HCT116 (cell line): ENCODE results near the gene JAG1. TPM values are rescaled to one million over a fixed set of nuclear protein-coding genes. Genes with fewer than 3 reads are reported as not detected.

Source experiments
- ATAC-seq: fragments of 200-7000 bp; cut with Tn5 transposase; 2 replicates; pipeline ENCODE4 v1.9.1; 2020; ENCODE audit warnings: mild to moderate bottlenecking, moderate library complexity
- BruUV-seq: library from RNA; stranded (reverse); fragments of 400-500 nt; replicated peaks from 2 replicates; lab custom pipeline; 2021; lab: Mats Ljungman, UMichigan
- CTCF ChIA-PET: fragments of 300-600 bp; sonication (Branson Sonifier 250); formaldehyde crosslinking; loops from one replicate; lab custom pipeline; 2021; ENCODE audit warnings: antibody characterized with exemption; lab: Charles Lee
- POLR2A ChIA-PET: fragments of 300-600, 350-600 bp; sonication (Branson Sonifier 250); formaldehyde crosslinking; loops from one replicate; lab custom pipeline; 2021; ENCODE audit warnings: antibody characterized with exemption; lab: Charles Lee
- RAD21 ChIA-PET, 2 experiments: fragments of 300-600 bp; sonication (Branson Sonifier 250); formaldehyde crosslinking; loops; one replicate each; lab custom pipeline; 2023; ENCODE audit warnings: low total read pairs in 2 of 2; ENCODE audit not compliant: uncharacterized antibody in 2 of 2, unreplicated experiment in 2 of 2, low non-redundant PET in 1 of 2; lab: Charles Lee
- DNase-seq: peaks from one replicate; pipeline ENCODE4 v3.0.0-alpha.2; 2010; ENCODE audit warnings: low read depth, low spot score
- H2AFZ ChIP-seq: fragments of 200-600 bp; shearing (Covaris generic), sonication (generic); 2 replicates; pipeline ENCODE4 v1.6.1; 2017; ENCODE audit warnings: low read depth, mixed run types, mixed read lengths, antibody characterized with exemption, low read length; ENCODE audit not compliant: poor library complexity, severe bottlenecking
- H3K27ac ChIP-seq: 2 replicates; pipeline ENCODE4 v1.5.1; 2012; ENCODE audit warnings: low read depth, low read length
- H3K27me3 ChIP-seq: fragments of 200-600 bp; sonication (generic); 2 replicates; pipeline ENCODE4 v1.6.1; 2016; ENCODE audit warnings: mixed run types, low read length, mixed read lengths; ENCODE audit not compliant: insufficient read depth
- H3K36me3 ChIP-seq, 2 experiments: fragments of 200-500 bp in 1 of 2; fragments of 200-600 bp in 1 of 2; sonication (Bioruptor generic) in 1 of 2; sonication (generic) in 1 of 2; 2 replicates each; pipeline versions ENCODE4 v1.5.1 to v1.6.1; 2014 to 2016; ENCODE audit warnings: low read length in 2 of 2, inconsistent platforms in 1 of 2, mixed read lengths in 1 of 2, mixed run types in 1 of 2; ENCODE audit not compliant: insufficient read depth in 2 of 2, control insufficient read depth in 1 of 2
- H3K4me1 ChIP-seq, 2 experiments: fragments of 200-600 bp in 1 of 2; sonication (generic) in 1 of 2; 2 replicates each; pipeline versions ENCODE4 v1.5.1 to v1.6.1; 2012 to 2017; ENCODE audit warnings: low read length in 2 of 2, inconsistent platforms in 1 of 2, mild to moderate bottlenecking in 1 of 2, mixed read lengths in 1 of 2, mixed run types in 1 of 2, moderate library complexity in 1 of 2; ENCODE audit not compliant: insufficient read depth in 2 of 2, control insufficient read depth in 1 of 2
- H3K4me2 ChIP-seq: fragments of 200-600 bp; sonication (generic); 2 replicates; pipeline ENCODE4 v1.6.1; 2017; ENCODE audit warnings: mixed run types, low read length, mixed read lengths
- H3K4me3 ChIP-seq, 2 experiments: fragments of 200-600 bp in 1 of 2; sonication (generic) in 1 of 2; replicated peaks in 1 of 2; 2 replicates each; pipeline ENCODE4 v1.5.1; 2011 to 2016; ENCODE audit warnings: low read length in 2 of 2, control low read depth in 1 of 2, low read depth in 1 of 2, mild to moderate bottlenecking in 1 of 2, mixed read lengths in 1 of 2, mixed run types in 1 of 2
- H3K79me2 ChIP-seq: fragments of 200-600 bp; sonication (generic); 2 replicates; pipeline ENCODE4 v1.6.1; 2017; ENCODE audit warnings: mild to moderate bottlenecking, mixed run types, low read length, moderate library complexity, mixed read lengths; ENCODE audit not compliant: insufficient read depth
- H3K9ac ChIP-seq: fragments of 200-600 bp; sonication (generic); 2 replicates; pipeline ENCODE4 v1.6.1; 2016; ENCODE audit warnings: low read length, mixed read lengths
- H3K9me2 ChIP-seq: fragments of 200-600 bp; sonication (generic), shearing (Covaris generic); 2 replicates; pipeline ENCODE4 v1.6.1; 2017; ENCODE audit warnings: mixed run types, mild to moderate bottlenecking, moderate library complexity; ENCODE audit not compliant: insufficient read depth
- H3K9me3 ChIP-seq, 2 experiments: fragments of 200-500 bp in 1 of 2; fragments of 200-600 bp in 1 of 2; sonication (Bioruptor generic) in 1 of 2; sonication (generic) in 1 of 2; 2 replicates each; pipeline ENCODE4 v1.6.1; 2014 to 2017; ENCODE audit warnings: low read length in 2 of 2, mixed read lengths in 2 of 2, inconsistent platforms in 1 of 2, low read depth in 1 of 2, mild to moderate bottlenecking in 1 of 2, mixed run types in 1 of 2, moderate library complexity in 1 of 2; ENCODE audit not compliant: control insufficient read depth in 1 of 2, insufficient read depth in 1 of 2
- H4K20me1 ChIP-seq: fragments of 200-600 bp; sonication (generic), shearing (Covaris generic); 2 replicates; pipeline ENCODE4 v1.6.1; 2017; ENCODE audit warnings: mixed run types, mild to moderate bottlenecking, moderate library complexity; ENCODE audit not compliant: insufficient read depth
- CBX3 ChIP-seq: IDR thresholded peaks from 2 replicates; pipeline ENCODE4 v1.6.1; 2012; ENCODE audit warnings: low read depth
- CEBPB ChIP-seq: IDR thresholded peaks from 2 replicates; pipeline ENCODE4 v1.6.1; 2012; ENCODE audit warnings: low read depth
- CTCF ChIP-seq, 3 experiments: fragments of 200-600 bp in 1 of 3; sonication (generic) in 1 of 3; IDR thresholded peaks in 2 of 3; conservative IDR thresholded peaks in 1 of 3; 2 replicates each; pipeline ENCODE4 v1.5.1; 2012 to 2017; ENCODE audit warnings: low read depth in 2 of 3, low read length in 2 of 3, antibody characterized with exemption in 1 of 3, borderline replicate concordance in 1 of 3, control low read depth in 1 of 3, mild to moderate bottlenecking in 1 of 3, mixed read lengths in 1 of 3, mixed run types in 1 of 3, moderate library complexity in 1 of 3; ENCODE audit not compliant: insufficient read depth in 1 of 3
- EGR1 ChIP-seq: IDR thresholded peaks from 2 replicates; pipeline ENCODE4 v1.6.1; 2012; ENCODE audit warnings: low read depth
- ELF1 ChIP-seq: IDR thresholded peaks from 2 replicates; pipeline ENCODE4 v1.6.1; 2012; ENCODE audit warnings: low read depth, borderline replicate concordance
- EZH2 ChIP-seq: fragments of 200-600 bp; sonication (generic); IDR thresholded peaks from 2 replicates; pipeline ENCODE4 v1.6.1; 2017; ENCODE audit warnings: antibody characterized with exemption, mixed run types
- EZH2phosphoT487 ChIP-seq: fragments of 200-600 bp; IDR thresholded peaks from 2 replicates; pipeline ENCODE4 v1.6.1; 2018; ENCODE audit warnings: antibody characterized with exemption, borderline replicate concordance
- MAX ChIP-seq: IDR thresholded peaks from 2 replicates; pipeline ENCODE4 v1.6.1; 2012
- REST ChIP-seq: IDR thresholded peaks from 2 replicates; pipeline ENCODE4 v1.6.1; 2012; ENCODE audit warnings: low read depth
- YY1 ChIP-seq: IDR thresholded peaks from 2 replicates; pipeline ENCODE4 v1.6.1; 2011; ENCODE audit warnings: low read length, low read depth, moderate library complexity, mild to moderate bottlenecking; ENCODE audit not compliant: insufficient replicate concordance; ENCODE audit errors: extremely low read depth
- ZBTB33 ChIP-seq: IDR thresholded peaks from 2 replicates; pipeline ENCODE4 v1.6.1; 2011; ENCODE audit warnings: mild to moderate bottlenecking, low read length, moderate library complexity; ENCODE audit not compliant: insufficient replicate concordance; ENCODE audit errors: extremely low read depth
- intact Hi-C: fragments of 100-400 bp; cut with micrococcal nuclease; formaldehyde crosslinking; loops from 2 replicates; pipeline ENCODE4 v1.10.0; 2022
- total RNA-seq: library from RNA; stranded (reverse); gene quantifications from one replicate; pipeline ENCODE4 v1.2.1, GENCODE V29; 2021; ENCODE audit not compliant: unreplicated experiment

JAG1 gene
- total RNA-seq, 1 experiment from 2014 or later = 31.9 TPM

- ChIA-PET CTCF (interaction anchor here (1.1 kb wide), 1 partner anchor 507 kb away, joined by 3 read pairs; no protein-coding TSS in a partner anchor), RAD21 (no interaction called here), POLR2A (no interaction called here)
- Histone ChIP-seq H4K20me1 (no peaks in the 10 kb centered on the region), H3K9me3 (no peaks in the 10 kb centered on the region), H3K4me1 (peaks cover 0 to under 1% of the 10 kb centered on the region in 2 experiments; a peak in 2 of 4 replicates), H3K79me2 (no peaks in the 10 kb centered on the region), H3K27ac (no peak overlapping the region), H3K9ac (no peak overlapping the region), H3K4me2 (no peak overlapping the region), H3K27me3 (no peaks in the 10 kb centered on the region), H3K36me3 (no peaks in the 10 kb centered on the region), H2AFZ (no peak overlapping the region), H3K9me2 (no peaks in the 10 kb centered on the region), H3K4me3 (no peak overlapping the region)
- DNase-seq = no peak
- no peak for ATAC-seq
- intact Hi-C loops = no loop called here
- BruUV-seq = no TSS peak
- TF ChIP-seq EZH2phosphoT487 = no peak
- TF ChIP-seq ELF1 = no peak
- TF ChIP-seq MAX = no peak
- TF ChIP-seq CTCF (IDR thresholded peaks at IDR 0.05 in 2 of 3, conservative IDR thresholded peaks at IDR 0.05 in 1 of 3; ENCODE audit: borderline replicate concordance in 1 of 3, insufficient read depth in 1 of 3, low read depth in 2 of 3, low read length in 2 of 3) = no peak
- TF ChIP-seq YY1 = no peak
- no peak for TF ChIP-seq EGR1
- no peak for TF ChIP-seq ZBTB33
- TF ChIP-seq REST = no peak
- no peak for TF ChIP-seq EZH2
- TF ChIP-seq CEBPB = no peak
- TF ChIP-seq CBX3 = no peak
Measured at GRCh38 chr20:10699941-10700340, 26.1 kb upstream of the JAG1 start.
